Transverse colon (tissue), 4 donors: ENCODE data around the gene CTAGE6.
"Not testable (repeated sequence)": the region's sequence is repeated elsewhere in the genome, so short reads cannot be mapped to it uniquely, and the experiment has no call there.

Experiments
- CTCF ChIP-seq, 5 experiments: fragments of 200-600 bp in 3 of 5; fragments of 450-650 bp in 2 of 5; sonication (generic) in 3 of 5; IDR thresholded peaks; 1 replicate in 2 of 5; 2 replicates in 3 of 5; pipeline ENCODE4 v1.5.1; 2016 to 2017; ENCODE audit warnings: antibody characterized with exemption in 5 of 5, inconsistent platforms in 3 of 5, mild to moderate bottlenecking in 2 of 5, moderate library complexity in 1 of 5
- POLR2AphosphoS5 ChIP-seq, 3 donors: sonication (generic); formaldehyde crosslinking; IDR thresholded peaks; one replicate each; pipeline ENCODE4 v1.6.1; 2016; ENCODE audit warnings: antibody characterized with exemption in 3 of 3

GRCh38 chr7:143712381-143712780 lies 45.1 kb downstream of the CTAGE6 start:
- not testable (repeated sequence) for TF ChIP-seq POLR2AphosphoS5, CTCF (IDR thresholded peaks at IDR 0.05)
